ENCODE measurements around the gene ALOX15B.

DNA sequence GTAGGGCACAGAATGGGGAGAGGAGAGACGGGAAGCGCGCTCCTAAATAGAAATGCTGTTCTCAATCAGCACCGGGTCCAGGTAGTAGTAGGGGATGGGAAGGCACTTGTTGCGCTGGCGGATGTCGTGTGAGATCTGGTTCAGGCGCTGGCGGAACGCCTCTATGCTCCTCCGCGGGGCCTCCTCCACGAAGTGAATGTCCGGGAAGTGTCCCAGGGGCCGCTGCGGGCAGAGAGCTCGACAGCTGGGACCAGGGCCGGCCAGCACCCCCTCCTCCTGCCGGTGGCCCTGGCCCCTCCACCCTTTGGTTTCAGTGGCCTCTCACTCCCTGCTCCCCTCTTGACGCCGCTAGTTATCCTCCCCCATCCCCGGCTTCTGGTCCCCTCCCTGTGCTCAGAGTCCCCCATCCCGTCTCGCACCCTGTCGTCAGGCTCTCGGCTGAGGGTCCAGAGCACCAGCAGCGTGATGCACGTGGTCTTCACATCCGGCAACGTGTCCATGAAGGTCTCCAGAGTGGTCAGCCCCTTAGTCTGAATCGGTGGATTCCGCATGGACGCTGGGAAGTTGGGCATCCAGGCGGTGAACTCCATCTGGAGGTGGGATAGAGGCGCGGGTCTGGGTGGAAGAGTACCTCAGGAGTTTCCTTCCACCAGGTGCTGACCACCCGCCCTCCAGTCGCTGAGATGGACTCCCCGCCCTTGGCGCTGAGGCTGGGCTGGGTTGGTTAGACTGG is 34.0 kb downstream of the ALOX15B start:
- TF ChIP-seq, protein P1, sequence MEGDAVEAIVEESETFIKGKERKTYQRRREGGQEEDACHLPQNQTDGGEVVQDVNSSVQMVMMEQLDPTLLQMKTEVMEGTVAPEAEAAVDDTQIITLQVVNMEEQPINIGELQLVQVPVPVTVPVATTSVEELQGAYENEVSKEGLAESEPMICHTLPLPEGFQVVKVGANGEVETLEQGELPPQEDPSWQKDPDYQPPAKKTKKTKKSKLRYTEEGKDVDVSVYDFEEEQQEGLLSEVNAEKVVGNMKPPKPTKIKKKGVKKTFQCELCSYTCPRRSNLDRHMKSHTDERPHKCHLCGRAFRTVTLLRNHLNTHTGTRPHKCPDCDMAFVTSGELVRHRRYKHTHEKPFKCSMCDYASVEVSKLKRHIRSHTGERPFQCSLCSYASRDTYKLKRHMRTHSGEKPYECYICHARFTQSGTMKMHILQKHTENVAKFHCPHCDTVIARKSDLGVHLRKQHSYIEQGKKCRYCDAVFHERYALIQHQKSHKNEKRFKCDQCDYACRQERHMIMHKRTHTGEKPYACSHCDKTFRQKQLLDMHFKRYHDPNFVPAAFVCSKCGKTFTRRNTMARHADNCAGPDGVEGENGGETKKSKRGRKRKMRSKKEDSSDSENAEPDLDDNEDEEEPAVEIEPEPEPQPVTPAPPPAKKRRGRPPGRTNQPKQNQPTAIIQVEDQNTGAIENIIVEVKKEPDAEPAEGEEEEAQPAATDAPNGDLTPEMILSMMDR (IDR thresholded peaks at IDR 0.05 in 2 of 3, conservative IDR thresholded peaks at IDR 0.05 in 1 of 3; ENCODE audit: borderline replicate concordance in 1 of 3, insufficient read depth in 1 of 3, low read depth in 2 of 3, low read length in 2 of 3) = no peak
- no peak for TF ChIP-seq POLR2A (IDR thresholded peaks at IDR 0.05; ENCODE audit: borderline replicate concordance, extremely low read depth, insufficient read depth, insufficient read length)
- TF ChIP-seq YY1 (IDR thresholded peaks at IDR 0.05; ENCODE audit: extremely low read depth, insufficient replicate concordance, low read depth, low read length) = no peak
- no peak for TF ChIP-seq JUND (IDR thresholded peaks at IDR 0.05)
- TF ChIP-seq POLR2AphosphoS5 (IDR thresholded peaks at IDR 0.05; ENCODE audit: low read depth, low read length) = no peak
- TF ChIP-seq RAD21 (IDR thresholded peaks at IDR 0.05; ENCODE audit: low read depth) = no peak
- TF ChIP-seq EZH2 (IDR thresholded peaks at IDR 0.05) = no peak
- no peak for TF ChIP-seq SRF (IDR thresholded peaks at IDR 0.05; ENCODE audit: low read depth)
- no peak for TF ChIP-seq REST (IDR thresholded peaks at IDR 0.05; ENCODE audit: low read depth)
- no peak for TF ChIP-seq MAX (IDR thresholded peaks at IDR 0.05)
- TF ChIP-seq, protein P2, sequence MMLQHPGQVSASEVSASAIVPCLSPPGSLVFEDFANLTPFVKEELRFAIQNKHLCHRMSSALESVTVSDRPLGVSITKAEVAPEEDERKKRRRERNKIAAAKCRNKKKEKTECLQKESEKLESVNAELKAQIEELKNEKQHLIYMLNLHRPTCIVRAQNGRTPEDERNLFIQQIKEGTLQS (IDR thresholded peaks at IDR 0.05) = no peak
- no peak for TF ChIP-seq SIN3A (IDR thresholded peaks at IDR 0.05; ENCODE audit: low read depth)
- no peak for TF ChIP-seq TCF7L2 (IDR thresholded peaks at IDR 0.05; ENCODE audit: borderline replicate concordance, extremely low read depth, insufficient read depth, insufficient read length)

Measured in HCT116 (cell line).